GM23248 (cell line): ENCODE data around the gene RAI1.

Experiments used
- EZH2 ChIP-seq: fragments of 200-600 bp; sonication (generic); IDR thresholded peaks from 2 replicates; pipeline ENCODE4 v1.6.1; 2018; ENCODE audit warnings: antibody characterized with exemption, mild to moderate bottlenecking; ENCODE audit not compliant: insufficient read depth, poor library complexity, severe bottlenecking
- EZH2phosphoT487 ChIP-seq: fragments of 200-600 bp; sonication (generic); IDR thresholded peaks from 2 replicates; pipeline ENCODE4 v1.6.1; 2018; ENCODE audit warnings: antibody characterized with exemption, moderate library complexity, mild to moderate bottlenecking, low read depth; ENCODE audit not compliant: insufficient read depth

DNA sequence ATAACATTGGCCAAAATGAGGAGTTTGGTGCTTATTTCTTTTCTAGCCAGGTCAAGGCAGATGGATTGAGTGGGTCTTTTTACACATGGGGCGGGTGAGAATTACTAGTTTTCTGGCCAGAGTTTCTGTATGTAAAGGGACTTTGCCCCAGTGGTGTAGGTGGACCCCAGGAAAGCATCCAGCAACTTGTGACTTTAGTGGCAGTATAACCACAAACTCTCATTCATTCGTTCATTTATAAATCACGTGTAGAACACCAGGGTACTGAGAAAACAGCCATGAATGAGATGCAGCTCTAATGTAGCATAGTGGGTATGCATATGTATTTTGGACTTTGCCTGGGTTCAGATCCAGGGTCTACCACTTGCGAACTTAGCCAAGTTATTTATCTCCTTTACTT, 8.1 kb downstream of the RAI1 start:
- TF ChIP-seq EZH2 (no peak), EZH2phosphoT487 (no peak)
